Measurements from ENCODE around the gene SIGLEC7.

DNA sequence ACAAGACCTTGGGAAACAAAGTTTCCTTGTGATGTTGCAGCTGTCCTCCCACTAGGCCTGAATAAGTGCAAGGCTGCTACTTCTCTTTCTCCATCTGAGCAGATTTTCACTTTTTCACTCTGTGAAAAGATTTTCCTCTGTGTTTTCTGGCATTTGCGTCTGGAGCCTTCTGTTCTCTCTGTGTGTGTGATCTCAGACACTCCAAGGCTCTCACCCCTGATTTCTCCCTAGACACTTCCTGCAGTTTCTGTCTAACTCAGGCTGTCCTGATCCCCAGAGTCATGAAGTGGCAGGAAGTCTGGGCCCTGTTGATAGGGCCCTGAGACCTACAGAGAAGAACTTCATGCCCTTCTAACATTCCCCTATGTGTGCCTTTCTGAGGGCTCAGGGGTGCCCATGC, 37.2 kb downstream of the SIGLEC7 start:
- TF ChIP-seq, protein P1, sequence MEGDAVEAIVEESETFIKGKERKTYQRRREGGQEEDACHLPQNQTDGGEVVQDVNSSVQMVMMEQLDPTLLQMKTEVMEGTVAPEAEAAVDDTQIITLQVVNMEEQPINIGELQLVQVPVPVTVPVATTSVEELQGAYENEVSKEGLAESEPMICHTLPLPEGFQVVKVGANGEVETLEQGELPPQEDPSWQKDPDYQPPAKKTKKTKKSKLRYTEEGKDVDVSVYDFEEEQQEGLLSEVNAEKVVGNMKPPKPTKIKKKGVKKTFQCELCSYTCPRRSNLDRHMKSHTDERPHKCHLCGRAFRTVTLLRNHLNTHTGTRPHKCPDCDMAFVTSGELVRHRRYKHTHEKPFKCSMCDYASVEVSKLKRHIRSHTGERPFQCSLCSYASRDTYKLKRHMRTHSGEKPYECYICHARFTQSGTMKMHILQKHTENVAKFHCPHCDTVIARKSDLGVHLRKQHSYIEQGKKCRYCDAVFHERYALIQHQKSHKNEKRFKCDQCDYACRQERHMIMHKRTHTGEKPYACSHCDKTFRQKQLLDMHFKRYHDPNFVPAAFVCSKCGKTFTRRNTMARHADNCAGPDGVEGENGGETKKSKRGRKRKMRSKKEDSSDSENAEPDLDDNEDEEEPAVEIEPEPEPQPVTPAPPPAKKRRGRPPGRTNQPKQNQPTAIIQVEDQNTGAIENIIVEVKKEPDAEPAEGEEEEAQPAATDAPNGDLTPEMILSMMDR (IDR thresholded peaks at IDR 0.05) = no peak
- no peak for TF ChIP-seq POLR2A (IDR thresholded peaks at IDR 0.05)

All from lower leg skin (tissue), 3 donors.